ENCODE measurements around the gene PHLPP1. TPM values are rescaled to one million over a fixed set of nuclear protein-coding genes. Genes with fewer than 3 reads are reported as not detected.

Gene PHLPP1
- total and polyA plus RNA-seq, 2 of the 13 experiments (the other 11 are each of a cell fraction or from before 2014, with no cell fraction given) = 9.8 to 18.5 TPM

GRCh38 chr18:62717169-62717924, 2.0 kb downstream of the PHLPP1 start (continued):
- TF ChIP-seq PAX8 (CRISPR knock-in tag; IDR thresholded peaks at IDR 0.05; ENCODE audit: borderline replicate concordance) (no peak), ZNF333 (CRISPR knock-in tag; IDR thresholded peaks at IDR 0.05; ENCODE audit: borderline replicate concordance) (no peak), ETV5 (CRISPR knock-in tag; IDR thresholded peaks at IDR 0.05; ENCODE audit: borderline replicate concordance) (peak; percentile 40; the same call in 1 of the 2 replicates), KMT2B (CRISPR knock-in tag; IDR thresholded peaks at IDR 0.05) (peak; percentile 45; the same call in 1 of the 2 replicates), WIZ (CRISPR knock-in tag; IDR thresholded peaks at IDR 0.05) (no peak), PBX3 (CRISPR knock-in tag; IDR thresholded peaks at IDR 0.05; ENCODE audit: borderline replicate concordance) (no peak), ZNF792 (CRISPR knock-in tag; IDR thresholded peaks at IDR 0.05) (0 out of 2 replicates have a peak, but pooled peaks have one; percentile 16), MED1 (CRISPR knock-in tag; IDR thresholded peaks at IDR 0.05) (0 out of 2 replicates have a peak, but pooled peaks have one; percentile 31), ZNF710 (CRISPR knock-in tag; IDR thresholded peaks at IDR 0.05; ENCODE audit: borderline replicate concordance) (no peak), HMGXB4 (CRISPR knock-in tag; IDR thresholded peaks at IDR 0.05; ENCODE audit: borderline replicate concordance in 1 of 2, low read depth in 1 of 2) (peak in 1 of 2 experiments; percentile 27; a peak in 1 of 4 replicates), EED (CRISPR knock-in tag; IDR thresholded peaks at IDR 0.05) (no peak), RBFOX2 (IDR thresholded peaks at IDR 0.05; ENCODE audit: low read depth, low read length) (peak; percentile 30; the same call in 1 of the 2 replicates), ZNF160 (CRISPR knock-in tag; IDR thresholded peaks at IDR 0.05) (no peak), SNAPC5 (CRISPR knock-in tag; IDR thresholded peaks at IDR 0.05; ENCODE audit: borderline replicate concordance) (0 out of 2 replicates have a peak, but pooled peaks have one; percentile 1), ZNF652 (CRISPR knock-in tag; IDR thresholded peaks at IDR 0.05; ENCODE audit: borderline replicate concordance, low read depth) (peak; percentile 66), BHLHE40 (IDR thresholded peaks at IDR 0.05; ENCODE audit: low read length) (peak; percentile 40; the same call in 1 of the 2 replicates), ZMYM4 (CRISPR knock-in tag; IDR thresholded peaks at IDR 0.05) (0 out of 2 replicates have a peak, but pooled peaks have one; percentile 30), CBX2 (IDR thresholded peaks at IDR 0.05; ENCODE audit: low read depth, low read length) (no peak), CBX2 (CRISPR knock-in tag; IDR thresholded peaks at IDR 0.05; ENCODE audit: low read depth) (no peak), ZBTB2 (CRISPR knock-in tag; IDR thresholded peaks at IDR 0.05; ENCODE audit: low read depth) (no peak), TAF1 (CRISPR knock-in tag; IDR thresholded peaks at IDR 0.05) (peak; percentile 40)
